GM13976 (cell line): Measurements from ENCODE around the gene MSL1.

ENCODE experiments used
- DNase-seq: peaks from one replicate; pipeline ENCODE4 v3.0.0; 2012; ENCODE audit warnings: low spot score
- CTCF ChIP-seq: IDR thresholded peaks from 2 replicates; pipeline ENCODE4 v1.5.1; 2012; ENCODE audit warnings: borderline replicate concordance, mild to moderate bottlenecking; ENCODE audit not compliant: insufficient read depth; ENCODE audit errors: extremely low read depth, missing control alignments, control extremely low read depth
- in situ Hi-C: fragments of 300-500 bp; cut with MboI; formaldehyde crosslinking; loops from one replicate; pipeline ENCODE4 v1.12.0; 2022; ENCODE audit warnings: low sequenced_read_pairs, mixed read lengths, inconsistent platforms; ENCODE audit not compliant: unreplicated experiment

The MSL1 gene

GRCh38 chr17:40121181-40122135 is at the start of gene MSL1:
TSS of gene MSL1 (plus strand) at chr17:40121971. CDS start at chr17:40122613, 642 bp downstream.
- in situ Hi-C loops, result no loop called here
- no peak for TF ChIP-seq CTCF
- peak; percentile 95 for DNase-seq

- in situ Hi-C loops, result no loop called here
- no peak for DNase-seq
- TF ChIP-seq CTCF, result no peak
These were observed 49.6 kb upstream of the MSL1 start for GRCh38 chr17:40072040-40072734.

- TF ChIP-seq CTCF, result no peak
- no peak for DNase-seq
- in situ Hi-C loops, result no loop called here
These were observed 48.9 kb upstream of the MSL1 start for GRCh38 chr17:40072735-40073346.

- TF ChIP-seq CTCF, result no peak
- in situ Hi-C loops, result no loop called here
- no peak for DNase-seq
These were observed 48.2 kb upstream of the MSL1 start for GRCh38 chr17:40073454-40074174.

GRCh38 chr17:40074175-40074512 is 47.6 kb upstream of the MSL1 start:
- no peak for DNase-seq
- in situ Hi-C loops, result no loop called here
- TF ChIP-seq CTCF, result no peak

GRCh38 chr17:40074871-40075200 is 46.9 kb upstream of the MSL1 start:
- no peak for DNase-seq
- in situ Hi-C loops, result no loop called here
- no peak for TF ChIP-seq CTCF
